Fibroblast of the conjunctiva (primary cell): ENCODE measurements around the gene PDSS2.

Experiments
- DNase-seq: peaks from one replicate; pipeline ENCODE4 v3.0.0-alpha.2; 2010; ENCODE audit warnings: low read depth

The PDSS2 gene

DNA sequence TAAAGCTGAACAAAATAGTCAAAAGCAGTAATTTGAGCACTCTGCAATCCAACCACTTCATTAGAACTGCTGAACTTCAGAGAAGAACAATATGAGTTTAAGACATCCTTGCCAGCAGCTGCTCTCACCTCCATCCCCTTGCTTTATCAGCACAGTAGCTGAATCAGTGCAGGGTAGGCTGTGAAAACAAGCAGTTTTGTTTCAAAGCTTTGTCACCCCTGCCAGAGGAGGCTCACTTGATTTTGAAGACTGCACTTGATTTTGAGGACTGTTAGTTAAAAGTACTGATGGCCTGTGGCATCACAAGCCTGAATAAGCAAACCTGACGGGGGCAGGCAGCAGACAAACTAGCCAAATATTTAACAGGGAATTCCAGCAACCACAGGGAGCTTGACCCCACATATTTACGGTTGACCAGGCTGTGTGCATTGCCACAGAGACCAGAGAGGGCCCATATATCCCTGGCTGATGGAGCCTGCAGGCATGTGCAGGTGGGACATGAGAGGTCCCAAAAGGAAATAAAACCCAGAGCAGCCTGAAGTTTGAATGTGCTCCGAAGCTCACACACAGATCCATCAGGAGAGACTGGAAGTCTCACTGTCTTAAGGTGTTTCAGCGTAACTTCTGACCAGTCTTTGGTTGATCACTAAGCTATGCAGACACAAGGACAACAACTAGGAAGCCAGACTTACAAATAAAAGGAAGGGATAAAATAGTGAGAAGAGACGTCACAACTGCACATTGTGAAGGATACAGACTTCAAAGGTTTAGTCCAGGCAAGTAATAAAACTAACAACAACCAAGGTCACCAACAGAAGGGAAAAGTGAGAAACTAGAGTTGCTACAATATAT lies 97.4 kb downstream of the PDSS2 start:
- DNase-seq = no peak

DNA sequence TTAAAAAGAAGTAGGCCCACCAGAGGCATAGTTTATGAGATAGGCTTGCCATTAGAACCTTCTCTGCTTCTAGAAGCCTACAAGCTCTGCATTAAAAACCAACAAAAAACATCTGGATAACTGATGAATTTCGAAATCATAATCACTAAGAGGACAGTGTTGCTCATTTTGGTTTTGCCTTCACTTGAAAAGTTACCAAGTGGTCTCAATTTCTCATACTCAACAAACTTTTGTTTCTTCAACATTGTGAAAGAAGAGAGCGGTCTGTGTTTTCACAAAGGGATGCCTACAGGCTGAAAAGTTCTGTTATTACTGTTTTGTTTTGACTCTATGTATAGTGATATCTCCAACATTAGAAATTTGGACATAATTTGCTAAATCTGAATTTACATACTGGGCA lies 98.9 kb downstream of the PDSS2 start:
- DNase-seq = peak; percentile 40

DNA sequence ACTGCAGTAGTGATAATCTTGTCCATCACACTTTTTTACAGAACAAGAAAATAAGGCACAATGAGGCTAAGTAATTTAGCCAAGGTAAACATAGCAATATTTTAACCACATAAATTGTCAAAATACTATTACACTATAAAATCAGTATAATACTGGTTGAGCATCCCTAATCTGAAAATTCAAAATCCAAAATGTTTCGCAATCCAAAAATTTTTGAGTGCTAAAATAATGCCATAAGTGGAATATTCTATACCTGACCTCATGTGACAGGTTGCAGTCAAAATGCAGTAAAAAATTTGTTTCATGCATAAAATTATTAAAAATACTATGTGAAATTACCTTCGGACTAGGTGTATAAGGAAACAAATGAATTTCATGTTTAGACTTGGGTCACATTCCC lies 101.5 kb downstream of the PDSS2 start:
- no peak for DNase-seq

DNA sequence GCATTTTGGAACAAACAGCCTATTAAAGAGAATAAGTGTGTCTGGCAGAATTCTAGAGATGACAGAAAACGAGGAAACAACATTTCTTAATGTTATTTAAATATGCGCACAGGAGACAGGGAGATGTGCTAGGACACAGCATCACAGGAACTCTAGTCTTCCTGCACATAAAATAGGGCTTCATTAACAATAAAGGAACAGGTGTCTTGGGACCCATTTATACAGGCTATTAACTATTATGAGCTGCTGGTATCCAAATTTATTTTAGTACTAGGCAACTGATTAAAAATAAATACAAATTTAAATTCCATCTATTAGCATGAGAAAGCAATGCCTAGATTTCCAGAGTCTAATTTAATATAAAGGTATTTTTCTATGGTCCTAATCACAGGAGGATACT lies 102.3 kb downstream of the PDSS2 start:
- no peak for DNase-seq

DNA sequence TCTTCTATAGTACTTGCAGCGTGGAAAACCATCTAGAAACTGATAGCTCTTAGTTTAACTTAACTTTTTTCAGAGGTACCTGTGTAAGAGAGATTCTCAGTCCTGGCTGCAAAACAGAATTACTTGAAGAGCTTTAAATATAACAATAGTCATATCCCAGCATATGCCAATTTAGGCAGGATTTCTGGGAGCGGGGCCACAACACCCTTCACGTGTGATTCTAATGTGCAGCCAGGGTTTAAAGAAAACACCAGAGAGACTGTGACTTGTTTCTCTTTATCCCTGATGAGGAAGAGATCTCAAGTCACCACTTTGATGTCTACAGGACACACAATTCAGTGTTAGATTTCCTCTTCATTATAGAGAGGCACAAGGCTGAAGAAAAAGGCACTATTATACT lies 103.7 kb downstream of the PDSS2 start:
- no peak for DNase-seq

DNA sequence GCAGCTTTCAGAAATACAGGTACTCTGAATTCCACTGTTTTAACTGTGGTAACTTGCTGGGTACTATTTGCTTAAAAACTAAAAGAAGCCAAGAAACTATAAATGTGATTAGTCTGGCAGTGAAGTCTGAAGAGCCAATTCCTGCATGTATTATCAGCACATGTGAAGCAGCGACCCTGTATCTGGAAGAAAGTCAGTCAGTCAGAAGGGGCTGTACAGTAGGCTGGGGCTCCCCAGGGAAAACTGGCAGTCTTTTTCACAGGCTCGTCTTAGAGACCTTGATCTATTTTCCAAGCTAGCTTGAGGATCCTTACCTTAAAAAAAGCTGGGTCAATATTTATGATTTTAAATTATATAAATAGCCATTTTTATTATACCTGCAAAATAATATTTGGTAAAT lies 104.9 kb downstream of the PDSS2 start:
- DNase-seq = no peak

DNA sequence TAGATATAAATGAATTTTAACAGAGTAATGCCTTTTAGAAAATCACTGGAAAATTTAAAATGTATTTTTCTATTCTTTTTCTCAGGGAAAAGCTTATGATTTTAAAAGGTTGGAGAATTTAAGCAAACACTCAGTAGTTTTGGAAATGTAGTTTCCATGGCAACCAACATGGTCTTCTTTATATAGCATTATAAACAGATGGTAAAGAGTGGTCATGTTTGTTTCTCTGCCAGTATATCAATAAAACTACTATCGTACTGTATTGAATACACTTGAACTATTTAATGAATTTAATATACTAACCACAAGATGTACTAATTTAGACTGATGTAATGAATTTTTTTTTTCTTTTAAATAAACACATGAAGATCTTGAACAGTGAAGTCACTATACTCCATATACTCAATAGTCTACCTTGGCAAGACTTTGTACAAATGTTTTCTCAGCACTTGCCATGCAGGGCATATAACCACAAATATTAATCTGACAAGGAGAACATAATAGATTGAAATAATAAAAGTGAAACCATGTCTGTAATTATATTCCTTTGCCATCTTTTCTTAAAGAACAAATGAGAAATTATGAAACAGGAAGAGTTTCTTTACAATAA lies 105.5 kb downstream of the PDSS2 start:
- no peak for DNase-seq

DNA sequence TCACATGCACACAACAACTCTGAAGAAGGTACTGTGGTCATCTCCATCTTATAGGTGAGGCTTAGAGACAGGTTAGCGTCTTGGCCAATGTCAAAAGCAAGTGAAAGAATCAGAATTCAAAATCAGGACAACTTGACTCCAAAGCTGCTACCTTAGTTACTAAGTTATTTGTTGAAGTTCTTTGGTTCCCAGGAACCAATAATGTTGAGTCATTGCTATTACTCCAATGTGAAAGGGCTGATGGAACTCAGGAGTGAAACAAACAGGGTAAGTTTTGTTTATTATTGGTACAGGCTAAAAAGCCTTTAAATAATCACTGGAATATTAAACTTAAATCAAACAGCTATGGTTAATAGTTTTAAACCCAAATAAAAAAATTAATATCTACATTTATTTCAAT lies 111.1 kb downstream of the PDSS2 start:
- no peak for DNase-seq

DNA sequence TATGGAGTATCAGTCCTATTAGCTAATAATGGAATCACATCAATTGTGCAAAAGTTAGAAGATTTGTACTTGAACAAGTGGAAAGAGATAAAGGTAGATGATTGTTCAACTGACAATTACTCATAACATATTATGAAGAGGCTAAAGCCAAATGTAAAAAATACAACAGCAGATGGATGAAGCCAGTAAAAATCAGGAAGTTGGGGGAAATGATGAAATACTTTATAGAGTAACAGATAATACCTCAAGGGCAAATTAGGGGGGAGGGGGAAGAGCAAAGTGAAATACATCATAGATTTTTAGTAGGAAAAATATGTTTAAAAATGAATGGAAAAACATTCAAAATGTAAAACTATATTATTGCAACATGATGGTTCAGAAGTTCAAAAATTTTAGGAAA lies 114.0 kb downstream of the PDSS2 start:
- DNase-seq = no peak

DNA sequence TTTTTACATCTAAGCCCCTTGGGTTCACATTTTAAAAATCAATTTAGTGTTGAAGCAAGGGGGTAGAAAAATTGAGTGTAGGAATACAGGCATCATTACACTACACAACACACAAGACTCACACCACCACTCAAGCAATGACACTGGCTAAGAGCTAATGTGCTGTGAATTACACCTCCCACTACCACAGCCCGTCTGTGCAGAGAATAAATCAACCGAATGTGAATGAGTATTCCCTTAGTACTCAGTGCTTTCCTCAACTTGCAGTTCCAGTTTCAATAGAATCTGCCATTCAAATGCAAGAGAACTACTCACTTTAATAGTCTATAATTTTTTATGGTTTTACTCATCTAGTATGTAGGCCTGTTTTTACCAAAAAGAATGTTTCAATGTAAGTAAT lies 114.4 kb downstream of the PDSS2 start:
- DNase-seq = no peak

DNA sequence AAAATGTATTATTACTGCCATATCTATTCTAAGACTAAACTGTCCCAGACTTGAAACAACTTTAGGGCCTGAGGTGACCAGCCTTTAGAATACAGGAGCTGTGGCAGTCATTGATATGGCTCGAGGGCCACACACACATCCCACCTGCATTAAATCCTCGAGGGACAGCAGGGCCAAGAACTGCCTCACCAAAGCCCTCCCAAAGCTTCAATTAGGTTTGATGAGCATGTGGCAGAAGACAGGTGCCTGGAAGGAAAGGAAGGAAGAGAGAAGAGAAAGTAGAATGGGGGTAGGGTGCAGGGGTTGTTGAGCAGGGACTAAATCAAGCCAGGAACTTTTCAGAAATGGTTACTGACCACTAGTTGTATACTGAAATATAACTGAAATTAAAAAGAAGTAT lies 115.0 kb downstream of the PDSS2 start:
- no peak for DNase-seq

DNA sequence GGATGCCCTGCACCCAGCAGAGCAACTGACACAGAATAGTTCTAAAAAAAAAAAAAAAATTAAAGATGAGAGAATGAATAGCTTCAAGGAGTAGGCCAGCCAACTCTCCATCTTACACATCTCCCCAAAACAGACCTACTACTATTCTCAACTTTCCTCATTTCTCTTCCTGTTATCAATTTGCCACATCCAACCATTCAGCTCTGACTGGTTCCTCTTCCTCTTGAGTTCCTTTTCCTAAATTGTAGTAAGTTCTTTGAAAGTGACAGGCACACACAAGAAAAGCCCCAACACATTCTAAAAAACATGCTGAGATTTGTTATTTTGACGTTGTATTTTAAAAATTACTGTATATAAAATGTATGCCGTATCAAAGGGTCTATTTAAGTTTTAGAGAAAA lies 117.2 kb downstream of the PDSS2 start:
- DNase-seq = no peak

DNA sequence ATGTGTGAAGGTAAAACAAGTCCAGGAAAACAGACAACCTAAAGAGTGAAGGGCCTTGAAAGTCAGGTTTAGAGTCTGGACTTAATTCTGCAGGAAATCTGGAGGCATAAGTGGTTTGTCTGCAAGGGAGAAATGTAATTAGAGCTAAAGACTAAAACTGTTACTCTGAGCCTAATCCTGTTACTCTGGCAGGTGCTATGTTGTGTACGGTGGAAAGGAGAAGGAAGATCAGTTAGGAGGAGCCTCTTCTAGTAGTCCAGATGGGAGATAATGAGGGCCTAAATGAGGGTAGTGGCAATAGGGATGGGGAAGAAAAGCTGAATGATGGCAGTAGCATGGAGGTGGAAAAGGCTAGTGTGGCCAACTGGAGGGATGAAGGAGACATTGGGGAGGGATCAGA lies 118.5 kb downstream of the PDSS2 start:
- DNase-seq = no peak

DNA sequence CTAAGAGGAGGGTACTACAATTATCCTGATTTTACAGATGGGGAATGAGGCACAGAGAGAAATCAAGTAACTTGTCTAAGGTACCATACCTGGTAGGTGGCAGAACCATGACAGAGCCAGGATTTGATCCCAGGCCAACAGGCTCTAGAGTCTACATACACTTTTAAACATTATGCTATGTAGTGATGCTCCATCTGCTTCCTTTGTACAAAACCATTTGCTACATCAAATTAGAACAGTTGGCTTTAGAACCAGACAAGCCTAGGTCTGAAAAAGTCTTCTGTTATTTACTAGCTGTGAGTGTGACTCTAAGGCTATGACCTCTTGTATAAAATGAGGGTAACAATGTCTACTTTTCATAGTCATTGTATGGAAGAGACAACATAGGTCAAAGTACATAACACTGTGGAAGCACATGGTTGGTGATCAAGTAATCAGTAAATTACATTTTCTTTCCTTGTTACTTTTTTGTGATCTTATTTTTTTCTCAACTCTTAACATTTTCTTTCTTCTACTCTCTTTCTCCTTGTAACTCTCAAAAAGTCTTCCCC lies 122.1 kb downstream of the PDSS2 start:
- no peak for DNase-seq

DNA sequence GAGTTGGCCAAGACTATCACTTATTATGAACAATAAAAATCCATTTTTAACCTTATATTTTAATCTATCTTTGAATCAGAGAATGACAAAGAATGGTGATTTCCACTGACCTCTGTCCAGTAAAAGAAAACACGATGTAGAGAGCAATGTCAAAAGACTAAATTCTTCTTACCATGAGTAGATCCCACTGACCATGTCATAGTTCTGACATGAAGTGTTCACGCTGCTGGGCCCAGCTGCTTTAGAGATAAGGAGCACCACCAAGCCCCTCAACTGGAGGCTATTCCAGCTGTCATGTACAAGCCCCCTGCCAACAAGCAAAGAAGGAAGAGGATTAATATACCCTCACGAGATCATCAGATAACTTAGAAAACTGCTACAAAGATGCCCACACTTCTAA lies 125.3 kb downstream of the PDSS2 start:
- DNase-seq = no peak

DNA sequence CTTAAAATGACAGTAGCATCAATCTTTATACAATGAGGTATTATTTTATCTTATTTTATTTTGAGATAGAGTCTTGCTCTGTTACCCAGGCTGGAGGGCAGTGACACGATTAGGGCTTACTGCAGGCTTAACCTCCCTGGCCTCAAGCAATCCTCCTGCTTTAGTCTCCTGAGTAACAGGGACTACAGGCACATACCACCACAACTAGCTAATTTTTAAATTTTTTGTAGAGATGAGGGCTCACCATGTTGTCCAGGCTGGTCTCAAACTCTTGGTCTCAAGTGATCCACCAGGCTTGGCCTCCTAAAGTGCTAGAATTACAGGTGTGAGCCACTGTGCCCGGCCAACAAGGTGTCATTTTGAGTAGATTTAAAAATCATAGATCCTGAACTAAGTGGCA lies 125.9 kb downstream of the PDSS2 start:
- DNase-seq = no peak

DNA sequence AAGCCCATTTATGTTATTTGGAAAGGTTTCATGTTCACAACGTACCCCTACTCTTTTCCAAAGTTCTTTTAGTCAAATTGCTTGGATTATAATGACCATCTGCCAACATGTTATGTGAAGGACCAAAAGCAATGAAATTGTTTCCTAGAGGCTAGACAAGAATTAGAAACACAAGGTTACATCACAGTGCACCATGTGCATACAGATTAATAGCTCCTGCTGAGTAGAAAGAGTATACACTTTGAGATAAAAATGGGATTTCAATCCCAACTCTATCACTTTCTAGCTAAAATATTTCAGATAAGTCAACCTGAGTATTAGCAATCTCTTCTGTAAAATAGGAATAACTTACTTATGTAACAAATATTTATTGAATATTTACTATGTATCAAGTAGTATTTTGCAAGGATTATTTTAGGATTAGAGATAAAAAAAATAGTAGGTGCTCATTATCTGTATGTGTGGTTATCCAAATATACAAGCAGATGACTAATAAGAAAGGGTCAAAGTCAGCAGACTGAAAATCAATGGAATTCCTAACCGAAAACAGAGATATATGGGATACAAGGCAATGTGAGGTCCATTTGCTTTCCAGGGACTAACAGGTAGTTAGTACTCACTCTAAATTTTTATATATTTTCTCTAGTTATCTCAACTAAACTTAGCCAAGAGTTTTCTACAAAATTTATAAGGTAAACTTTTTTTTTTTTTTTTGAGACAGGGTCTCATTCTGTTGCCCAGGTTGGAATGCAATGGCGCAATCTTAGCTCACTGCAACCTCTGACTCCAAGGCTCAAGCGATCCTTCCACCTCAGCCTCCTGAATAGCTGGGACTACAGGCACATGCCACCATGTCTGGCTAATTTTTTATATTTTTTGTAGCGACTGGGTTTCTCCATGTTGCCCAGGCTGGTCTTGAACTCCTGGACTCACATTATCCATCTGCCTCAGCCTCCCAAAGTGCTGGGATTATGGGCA lies 127.7 kb downstream of the PDSS2 start:
- DNase-seq = no peak

DNA sequence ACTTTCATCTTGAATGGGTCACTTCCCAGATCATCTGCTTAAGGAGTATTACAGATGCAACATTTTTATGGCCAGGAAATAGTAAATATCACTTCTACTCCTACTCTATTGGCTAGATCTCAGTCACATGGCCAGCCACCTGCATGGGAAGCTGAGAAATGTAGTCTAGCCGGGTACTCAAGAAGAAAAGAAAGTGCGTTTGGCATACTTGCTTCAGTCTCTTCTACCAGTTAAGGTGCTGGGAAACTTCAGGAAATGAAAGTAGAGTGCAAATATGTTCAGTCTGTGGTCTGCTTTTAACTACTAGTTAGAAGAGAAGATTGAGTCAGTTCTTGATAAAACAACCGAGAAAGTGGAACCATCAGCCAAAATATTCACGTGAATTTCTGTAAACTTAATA lies 129.2 kb downstream of the PDSS2 start:
- no peak for DNase-seq

DNA sequence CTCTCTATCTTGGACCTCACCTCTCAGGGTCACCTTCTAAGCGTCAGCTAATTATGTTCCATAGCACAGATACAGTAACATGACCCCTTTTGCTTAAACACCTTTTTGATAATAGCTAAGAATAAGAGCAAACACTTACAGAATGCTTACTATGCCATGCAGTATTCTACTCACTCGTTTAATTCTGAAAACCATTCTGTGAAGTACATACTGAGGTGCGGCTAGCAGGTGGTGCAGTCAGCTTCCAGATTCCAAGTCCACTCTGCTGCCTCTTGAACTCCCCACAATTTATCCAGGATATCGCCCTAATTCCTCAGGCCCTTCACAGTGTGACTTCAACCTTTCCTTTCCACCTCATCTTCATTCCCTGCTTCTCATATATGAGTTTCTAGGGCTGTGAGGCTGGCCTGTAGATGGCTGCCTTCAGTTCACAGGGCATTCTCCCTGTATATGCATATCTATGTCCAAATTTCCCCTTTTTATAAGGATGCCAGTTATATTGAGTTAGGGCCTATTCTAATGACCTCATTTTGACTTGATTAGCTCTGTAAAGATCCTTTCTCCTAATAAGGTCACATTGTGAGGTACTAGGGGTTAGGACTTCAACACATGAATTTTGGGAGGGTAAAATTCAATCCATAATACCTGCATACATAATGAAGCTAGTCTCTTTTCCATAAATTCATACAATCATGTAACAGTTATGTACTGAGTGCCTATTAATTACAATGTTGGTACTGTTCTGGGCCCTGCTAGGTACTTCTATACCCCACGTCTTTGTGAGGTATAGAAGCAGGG lies 130.1 kb downstream of the PDSS2 start:
- no peak for DNase-seq

DNA sequence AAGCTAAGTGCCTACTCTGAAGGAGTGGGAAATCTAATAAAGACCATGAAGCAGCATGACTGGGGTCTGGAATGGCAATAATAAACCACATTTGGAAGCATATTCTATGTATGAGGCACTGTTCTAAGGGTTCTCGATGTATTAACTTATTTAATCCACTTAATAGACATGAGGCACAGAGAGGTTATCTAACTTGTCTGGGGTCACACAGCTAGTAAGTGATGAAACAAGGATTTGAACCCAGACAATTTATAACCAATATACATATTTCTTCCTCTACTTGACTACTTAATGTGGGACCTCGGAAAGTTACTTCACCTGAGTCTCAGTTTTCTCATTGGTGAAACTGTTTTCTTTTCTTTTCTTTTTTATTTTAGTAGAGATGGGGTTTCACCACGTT lies 131.3 kb downstream of the PDSS2 start:
- no peak for DNase-seq

DNA sequence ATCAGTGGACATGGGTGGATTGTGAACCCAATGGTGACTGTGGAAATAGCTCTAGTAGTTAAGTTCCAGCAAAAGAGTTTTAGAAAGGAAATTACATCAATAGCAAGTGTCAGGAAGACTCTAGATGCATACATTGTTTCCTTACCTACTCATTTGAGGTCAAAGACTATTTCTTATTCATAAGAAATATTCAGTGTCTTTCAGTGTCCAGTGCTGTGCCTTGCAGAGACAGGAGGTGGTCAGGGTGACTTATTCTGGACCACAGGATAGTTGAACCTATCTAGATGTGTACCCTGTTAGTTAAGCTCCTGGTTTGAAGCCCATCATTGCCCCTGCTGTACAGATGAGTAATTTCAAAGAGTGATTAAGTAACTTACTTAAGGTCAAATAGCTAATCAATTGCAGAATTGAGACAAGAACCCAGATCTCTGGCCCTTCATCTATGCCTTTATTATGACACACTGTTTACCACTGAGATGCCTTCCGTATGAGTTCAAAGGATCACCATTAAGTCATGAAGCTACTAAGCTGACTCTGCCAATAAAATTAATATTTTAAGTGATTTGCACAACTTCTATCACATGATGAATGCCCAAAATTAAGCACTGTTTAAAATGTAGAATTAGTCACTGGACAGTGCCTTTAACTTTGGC lies 136.1 kb downstream of the PDSS2 start:
- DNase-seq = no peak
